Peyer's patch (tissue), 4 donors: ENCODE measurements around the gene PIK3CD. TPM values are rescaled to one million over a fixed set of nuclear protein-coding genes. Genes with fewer than 3 reads are reported as not detected.
A peak's percentile ranks its signal among the peaks of the same experiment; 100 is the strongest.

Source experiments
- DNase-seq, 3 donors: peaks; one replicate each; pipeline ENCODE4 v3.0.0-alpha.2; 2017 to 2019
- H3K27ac ChIP-seq, 4 donors: fragments of 200-600 bp; sonication (generic); one replicate each; pipeline ENCODE4 v1.5.1; 2016 to 2019
- H3K27me3 ChIP-seq, 2 donors: fragments of 200-600 bp; sonication (generic); one replicate each; pipeline ENCODE4 v1.5.1; 2019
- H3K36me3 ChIP-seq, 3 donors: fragments of 200-600 bp; sonication (generic); one replicate each; pipeline ENCODE4 v1.5.1; 2016 to 2019
- H3K4me1 ChIP-seq, 4 donors: fragments of 200-600 bp; sonication (generic); one replicate each; pipeline ENCODE4 v1.5.1; 2016 to 2019
- H3K4me3 ChIP-seq, 4 donors: fragments of 200-600 bp; sonication (generic); 1 replicate in 3 of 4; 2 replicates in 1 of 4; pipeline ENCODE4 v1.5.1; 2016 to 2019; ENCODE audit warnings: mild to moderate bottlenecking in 1 of 4
- H3K9me3 ChIP-seq, 4 donors: fragments of 200-600 bp; sonication (generic); one replicate each; pipeline ENCODE4 v1.5.1; 2016 to 2019; ENCODE audit warnings: mild to moderate bottlenecking in 1 of 4
- POLR2A ChIP-seq, 2 donors: fragments of 450-650 bp; IDR thresholded peaks; one replicate each; pipeline ENCODE4 v1.5.1; 2017; ENCODE audit warnings: antibody characterized with exemption in 2 of 2, mild to moderate bottlenecking in 2 of 2, moderate library complexity in 2 of 2
- total RNA-seq, 4 donors: library from RNA; depleted of rRNA; stranded (reverse); fragments of >200 nt; gene quantifications; one replicate each; pipeline ENCODE4 v1.1.0, GENCODE V29; 2016
- TF ChIP-seq, protein P1 (sequence below), 6 experiments: fragments of 450-650 bp in 4 of 6; fragments of 200-600 bp in 2 of 6; sonication (generic) in 1 of 6; IDR thresholded peaks; one replicate each; pipeline ENCODE4 v1.5.1; 2017 to 2019; ENCODE audit warnings: antibody characterized with exemption in 6 of 6, mild to moderate bottlenecking in 3 of 6, moderate library complexity in 1 of 6

Gene PIK3CD
- total RNA-seq, 4 donors from 2014 or later = 2.8 to 34.7 (median 7.6) TPM

DNA sequence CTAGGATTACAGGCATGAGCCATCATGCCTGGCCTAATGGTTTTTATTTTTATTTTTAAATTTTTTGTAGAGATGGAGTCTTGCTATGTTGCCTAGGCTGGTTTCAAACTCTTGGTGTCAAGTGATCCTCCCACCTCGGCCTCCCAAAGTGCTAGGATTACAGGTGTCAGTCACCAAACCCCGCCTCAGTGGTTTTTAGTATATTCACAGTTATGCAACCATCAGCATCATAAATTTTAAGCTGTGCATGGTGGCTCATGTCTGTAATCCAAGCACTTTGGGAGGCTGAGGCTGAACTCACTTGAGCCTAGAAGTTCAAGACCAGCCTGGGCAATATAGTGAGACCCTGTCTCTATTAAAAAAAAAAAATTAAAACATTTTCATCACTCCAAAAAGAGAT lies 28.6 kb downstream of the PIK3CD start:
- Histone ChIP-seq H3K27ac (no peak overlapping the region), H3K27me3 (no peaks in the 10 kb centered on the region), H3K9me3 (no peaks in the 10 kb centered on the region), H3K4me3 (no peak overlapping the region), H3K36me3 (no peaks in the 10 kb centered on the region), H3K4me1 (peaks cover 0 to 11% (median 2%) of the 10 kb centered on the region in 4 donors)
- TF ChIP-seq, protein P1, sequence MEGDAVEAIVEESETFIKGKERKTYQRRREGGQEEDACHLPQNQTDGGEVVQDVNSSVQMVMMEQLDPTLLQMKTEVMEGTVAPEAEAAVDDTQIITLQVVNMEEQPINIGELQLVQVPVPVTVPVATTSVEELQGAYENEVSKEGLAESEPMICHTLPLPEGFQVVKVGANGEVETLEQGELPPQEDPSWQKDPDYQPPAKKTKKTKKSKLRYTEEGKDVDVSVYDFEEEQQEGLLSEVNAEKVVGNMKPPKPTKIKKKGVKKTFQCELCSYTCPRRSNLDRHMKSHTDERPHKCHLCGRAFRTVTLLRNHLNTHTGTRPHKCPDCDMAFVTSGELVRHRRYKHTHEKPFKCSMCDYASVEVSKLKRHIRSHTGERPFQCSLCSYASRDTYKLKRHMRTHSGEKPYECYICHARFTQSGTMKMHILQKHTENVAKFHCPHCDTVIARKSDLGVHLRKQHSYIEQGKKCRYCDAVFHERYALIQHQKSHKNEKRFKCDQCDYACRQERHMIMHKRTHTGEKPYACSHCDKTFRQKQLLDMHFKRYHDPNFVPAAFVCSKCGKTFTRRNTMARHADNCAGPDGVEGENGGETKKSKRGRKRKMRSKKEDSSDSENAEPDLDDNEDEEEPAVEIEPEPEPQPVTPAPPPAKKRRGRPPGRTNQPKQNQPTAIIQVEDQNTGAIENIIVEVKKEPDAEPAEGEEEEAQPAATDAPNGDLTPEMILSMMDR (IDR thresholded peaks at IDR 0.05) = no peak
- no peak for TF ChIP-seq POLR2A (IDR thresholded peaks at IDR 0.05)
- DNase-seq = no peak

DNA sequence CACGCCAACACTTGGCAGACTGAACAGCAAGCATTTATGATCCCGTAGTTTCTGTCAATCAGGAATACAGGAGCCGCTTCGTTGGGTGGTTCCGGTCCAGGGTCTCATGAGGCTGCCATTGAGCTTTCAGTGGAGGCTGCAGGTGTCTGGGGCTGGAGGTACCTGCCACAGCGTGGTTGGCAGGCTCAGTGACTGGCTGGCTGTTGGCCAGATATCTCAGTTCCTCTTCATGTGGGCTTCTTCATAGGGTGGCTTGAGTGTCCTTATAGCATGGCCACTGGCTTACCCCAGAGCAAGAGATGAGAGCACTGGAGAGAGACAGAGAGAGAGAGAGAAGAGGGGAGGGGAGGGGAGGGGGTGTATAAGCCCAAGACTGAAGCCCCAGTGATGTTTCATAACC lies 29.3 kb downstream of the PIK3CD start:
- Histone ChIP-seq H3K27ac (peak overlapping the region in 1 of 4 donors; percentile 42), H3K9me3 (no peaks in the 10 kb centered on the region), H3K36me3 (no peaks in the 10 kb centered on the region), H3K27me3 (no peaks in the 10 kb centered on the region), H3K4me1 (peaks cover 0 to 11% (median 2%) of the 10 kb centered on the region in 4 donors), H3K4me3 (no peak overlapping the region)
- no peak for TF ChIP-seq POLR2A (IDR thresholded peaks at IDR 0.05)
- TF ChIP-seq, protein P1 (IDR thresholded peaks at IDR 0.05) = no peak
- DNase-seq = peak in 2 of 3 donors; percentile 58 to 72

DNA sequence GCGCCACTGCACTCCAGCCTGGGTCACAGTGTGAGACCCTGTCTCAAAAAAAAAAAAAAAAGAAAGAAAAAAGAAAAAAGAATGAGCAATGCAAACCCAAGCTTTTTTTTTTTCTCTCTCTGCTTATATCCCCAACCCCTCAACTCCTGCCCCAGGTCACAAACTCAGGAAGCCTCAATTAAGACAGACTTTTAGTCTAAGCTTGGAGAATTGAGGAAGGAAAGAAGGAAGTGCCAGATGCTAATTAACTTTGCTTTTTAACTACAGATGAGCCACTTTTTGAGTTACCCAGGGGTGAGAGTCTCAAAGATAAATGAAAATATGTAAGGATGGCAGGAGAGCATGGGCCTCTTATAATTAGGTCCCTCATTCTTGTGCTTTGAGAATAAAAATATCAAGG lies 33.3 kb downstream of the PIK3CD start:
- Histone ChIP-seq H3K4me3 (no peak overlapping the region), H3K27ac (peak overlapping the region in 1 of 4 donors; percentile 38), H3K4me1 (peaks cover 6 to 30% (median 19%) of the 10 kb centered on the region in 4 donors), H3K9me3 (peaks cover 0 to 4% (median 0%) of the 10 kb centered on the region in 4 donors), H3K36me3 (no peaks in the 10 kb centered on the region), H3K27me3 (no peaks in the 10 kb centered on the region)
- DNase-seq = no peak
- TF ChIP-seq POLR2A (IDR thresholded peaks at IDR 0.05) = no peak
- TF ChIP-seq, protein P1 (IDR thresholded peaks at IDR 0.05) = no peak

GRCh38 chr1:9687120-9687873 lies 35.8 kb downstream of the PIK3CD start:
- no peaks in the 10 kb centered on the region for H3K27me3 ChIP-seq
- peaks cover 0 to 4% (median 0%) of the 10 kb centered on the region in 4 donors for H3K9me3 ChIP-seq
- peaks cover 6 to 39% (median 23%) of the 10 kb centered on the region in 4 donors for H3K4me1 ChIP-seq
- H3K4me3 ChIP-seq = peak overlapping the region; percentile 48 to 86 (median 56)
- peak overlapping the region; percentile 28 to 87 (median 38) for H3K27ac ChIP-seq
- peak; percentile 55 to 79 (median 78) for DNase-seq
- no peaks in the 10 kb centered on the region for H3K36me3 ChIP-seq
- TF ChIP-seq POLR2A (IDR thresholded peaks at IDR 0.05) = no peak
- TF ChIP-seq, protein P1 (IDR thresholded peaks at IDR 0.05) = no peak

DNA sequence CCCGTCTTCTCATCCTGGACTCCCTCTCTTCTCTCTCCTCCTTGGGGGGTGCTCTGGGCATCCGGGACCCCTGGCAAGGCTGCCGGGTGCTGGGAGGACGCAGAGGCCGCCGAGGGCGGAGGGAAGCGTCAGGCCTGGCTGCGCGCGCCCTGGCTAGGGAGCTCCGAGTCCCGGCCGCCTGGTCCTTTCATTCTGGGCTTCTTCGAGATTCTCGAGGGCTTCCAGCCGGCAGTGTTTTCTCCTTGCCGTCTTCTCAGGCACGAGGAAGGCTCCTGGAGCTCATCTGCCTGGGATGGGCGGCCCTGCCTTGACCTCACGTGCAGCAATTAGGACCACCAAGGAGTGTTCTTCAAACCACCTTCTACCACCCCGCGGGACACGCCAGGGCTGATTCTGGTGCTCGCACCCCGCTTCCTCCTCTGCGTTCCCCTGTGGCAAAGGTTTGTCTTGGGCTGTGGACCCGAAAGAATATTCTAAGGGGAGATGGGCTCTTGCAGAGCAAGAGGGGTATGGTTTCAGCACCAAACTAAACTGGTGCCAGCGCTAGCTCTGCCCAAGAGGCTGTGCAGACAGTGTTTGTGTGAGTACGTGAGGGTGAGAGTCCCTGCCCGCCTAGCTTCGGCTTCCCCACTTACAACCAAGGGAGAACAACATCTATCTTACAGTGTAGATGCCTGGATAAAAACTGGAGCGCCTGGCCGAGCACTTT lies 36.5 kb downstream of the PIK3CD start:
- peaks cover 0 to 4% (median 0%) of the 10 kb centered on the region in 4 donors for H3K9me3 ChIP-seq
- no peaks in the 10 kb centered on the region for H3K27me3 ChIP-seq
- peaks cover 6 to 39% (median 23%) of the 10 kb centered on the region in 4 donors for H3K4me1 ChIP-seq
- H3K27ac ChIP-seq = peak overlapping the region in 3 of 4 donors; percentile 28 to 87 (median 44)
- no peaks in the 10 kb centered on the region for H3K36me3 ChIP-seq
- peak overlapping the region; percentile 48 to 86 (median 56) for H3K4me3 ChIP-seq
- TF ChIP-seq, protein P1 (IDR thresholded peaks at IDR 0.05) = no peak
- no peak for TF ChIP-seq POLR2A (IDR thresholded peaks at IDR 0.05)
- peak in 1 of 3 donors; percentile 29 for DNase-seq
